ENCODE results near the gene PIK3R3.

PIK3R3 gene

GRCh38 chr1:46132529-46133180 is at the start of gene PIK3R3:
PIK3R3 (minus strand) TSS chr1:46132629; CDS start chr1:46131952, 677 bp downstream.
- peak; percentile 98 for ATAC-seq

GRCh38 chr1:46181343-46182260 is 49.2 kb upstream of the PIK3R3 start:
- no peak for DNase-seq

More at GRCh38 chr1:46132529-46133180, at the start of gene PIK3R3:
- peak; percentile 90 for DNase-seq

DNA sequence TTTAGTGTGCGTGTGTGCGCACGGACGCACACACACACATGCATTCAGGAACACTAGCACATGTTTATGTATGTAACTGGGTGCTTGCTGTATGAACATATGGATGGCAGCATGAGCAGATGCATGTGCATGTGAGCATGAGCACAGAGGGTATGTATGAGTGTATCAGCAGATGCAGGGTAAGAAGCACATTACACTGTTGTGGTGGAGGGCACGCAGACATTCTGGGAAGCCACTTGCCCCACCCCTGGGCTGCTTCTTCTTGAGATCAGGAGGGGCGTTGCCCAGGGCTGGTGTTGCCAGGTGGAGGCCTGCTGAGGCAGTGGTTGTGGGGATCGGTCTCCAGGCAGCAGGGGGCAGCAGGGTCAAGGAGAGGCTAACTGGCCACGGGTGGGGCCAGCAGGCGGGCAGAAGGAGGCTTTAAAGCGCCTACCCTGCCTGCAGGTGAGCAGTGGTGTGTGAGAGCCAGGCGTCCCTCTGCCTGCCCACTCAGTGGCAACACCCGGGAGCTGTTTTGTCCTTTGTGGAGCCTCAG is 47.7 kb upstream of the PIK3R3 start:
- no peak for ATAC-seq
- peak; percentile 26 for DNase-seq

More at GRCh38 chr1:46181343-46182260, 49.2 kb upstream of the PIK3R3 start:
- no peak for ATAC-seq

DNA sequence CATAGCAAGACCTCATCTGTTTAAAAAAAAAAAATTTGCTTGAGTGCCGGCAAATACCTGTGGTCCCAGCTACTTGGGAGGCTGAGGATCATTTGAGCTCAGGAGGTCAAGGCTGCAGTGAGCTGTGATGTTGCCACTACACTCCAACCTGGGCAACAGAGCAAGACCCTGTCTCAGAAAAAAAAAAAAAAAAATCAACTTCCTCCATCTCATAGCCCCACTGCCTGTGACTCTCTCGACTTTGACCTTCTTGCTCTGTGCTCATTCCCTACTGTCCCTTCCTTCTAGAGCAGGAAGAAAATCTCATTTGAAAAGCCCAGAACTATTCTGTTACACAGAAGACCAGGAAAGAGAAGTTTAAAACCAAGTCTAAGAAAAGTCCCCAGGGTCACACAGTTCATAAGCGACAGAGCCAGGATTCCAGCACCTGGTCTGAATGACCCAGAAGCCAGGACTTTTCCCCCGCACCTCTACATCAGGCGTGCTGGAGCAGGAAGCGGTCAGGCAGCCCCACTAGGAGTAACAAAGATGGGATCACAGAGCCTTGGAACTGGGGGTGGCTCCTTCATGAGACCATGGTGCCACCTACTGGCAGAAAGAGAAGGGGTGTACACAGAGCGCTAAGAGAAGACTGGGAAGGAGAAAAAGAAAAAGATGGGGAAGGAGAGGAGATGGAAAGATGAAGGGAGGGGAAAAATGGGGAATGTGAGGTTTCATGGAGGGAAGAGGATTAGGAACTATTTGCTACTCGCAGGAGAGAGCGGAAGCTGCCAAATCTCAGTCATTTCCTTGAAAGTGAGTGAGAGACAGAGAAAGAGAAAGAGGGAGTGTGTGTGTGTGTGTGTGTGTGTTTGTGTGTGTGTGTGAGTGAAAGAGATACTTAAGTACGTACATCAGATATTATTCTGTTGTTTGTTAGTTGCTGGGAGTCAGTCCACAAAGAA is 47.0 kb upstream of the PIK3R3 start:
- DNase-seq (peak; percentile 72), ATAC-seq (peak; percentile 82)

GRCh38 chr1:46176211-46176865 is 43.9 kb upstream of the PIK3R3 start, which contains the start of gene P3R3URF:
P3R3URF (minus strand) TSS chr1:46176488; CDS start chr1:46176471, 17 bp downstream.
- DNase-seq (no peak), ATAC-seq (no peak)

DNA sequence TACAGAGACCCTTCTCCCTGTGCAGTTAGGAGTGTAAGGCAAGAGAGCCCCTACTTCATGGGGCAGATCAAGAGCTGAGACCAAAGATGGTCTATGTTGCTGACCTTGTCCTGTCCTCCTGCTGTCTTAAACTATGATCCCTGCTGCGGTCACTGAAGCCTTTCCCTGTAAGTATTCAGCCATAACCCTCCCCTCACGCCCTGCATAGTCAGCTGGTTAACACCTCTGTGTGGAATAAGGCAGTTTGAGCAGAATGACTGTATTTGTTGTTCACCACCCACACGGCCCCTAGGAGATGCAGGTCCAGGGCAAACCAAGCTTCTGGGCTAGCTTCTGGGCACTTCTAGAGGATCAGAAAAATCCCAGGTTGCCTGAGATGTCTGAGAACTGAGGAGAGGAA is 42.8 kb upstream of the PIK3R3 start:
- no peak for DNase-seq

DNA sequence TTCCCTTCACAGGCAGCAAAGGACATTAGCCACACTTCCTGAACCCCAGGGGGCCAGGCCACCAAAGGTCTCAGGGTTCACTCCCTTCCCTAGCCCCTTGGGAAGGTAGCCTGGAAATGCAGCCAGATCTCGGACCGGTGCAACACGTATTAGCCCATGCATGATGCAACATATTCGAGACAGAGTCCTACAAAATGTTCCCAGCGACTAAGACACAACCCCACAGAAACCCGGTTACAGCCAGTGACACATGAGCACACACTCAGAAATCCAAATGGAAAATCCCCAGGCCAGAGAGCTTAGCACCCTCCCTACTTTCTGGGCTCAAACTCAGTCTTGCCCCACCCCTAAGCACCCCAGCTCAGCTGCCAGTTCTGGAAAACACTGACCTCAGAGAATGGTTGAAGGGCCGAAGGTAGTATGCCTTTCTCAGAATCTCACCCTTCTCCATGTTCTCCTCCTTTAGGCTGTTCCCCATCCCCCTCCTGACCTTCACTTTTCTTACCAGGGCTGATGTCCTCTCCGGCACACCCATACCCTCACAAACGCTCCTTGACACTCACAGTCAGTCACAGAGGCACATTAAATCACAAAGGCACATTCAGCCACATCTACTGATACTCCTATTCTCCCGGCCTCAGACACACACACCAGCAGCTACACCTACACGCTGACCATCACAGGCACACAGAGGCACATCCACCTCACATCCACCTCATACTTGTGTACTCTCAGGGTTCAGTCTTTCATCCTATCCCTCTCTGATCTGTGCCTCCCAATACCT is 42.2 kb upstream of the PIK3R3 start, which contains the start of gene TSPAN1:
TSPAN1 (plus strand) TSS at position 640 of the 784 bp plus-strand sequence. CDS start 6,021 bp downstream, outside the sequence.
- ATAC-seq, result no peak
- no peak for DNase-seq

More for the DNA sequence above, 42.8 kb upstream of the PIK3R3 start:
- ATAC-seq, result no peak

GRCh38 chr1:46173361-46173856 is 41.0 kb upstream of the PIK3R3 start:
- DNase-seq (no peak), ATAC-seq (no peak)

- no peak for DNase-seq
- no peak for ATAC-seq
These were observed 39.9 kb upstream of the PIK3R3 start for GRCh38 chr1:46172321-46172720.

GRCh38 chr1:46171871-46172270 is 39.4 kb upstream of the PIK3R3 start:
- DNase-seq (no peak), ATAC-seq (no peak)

DNA sequence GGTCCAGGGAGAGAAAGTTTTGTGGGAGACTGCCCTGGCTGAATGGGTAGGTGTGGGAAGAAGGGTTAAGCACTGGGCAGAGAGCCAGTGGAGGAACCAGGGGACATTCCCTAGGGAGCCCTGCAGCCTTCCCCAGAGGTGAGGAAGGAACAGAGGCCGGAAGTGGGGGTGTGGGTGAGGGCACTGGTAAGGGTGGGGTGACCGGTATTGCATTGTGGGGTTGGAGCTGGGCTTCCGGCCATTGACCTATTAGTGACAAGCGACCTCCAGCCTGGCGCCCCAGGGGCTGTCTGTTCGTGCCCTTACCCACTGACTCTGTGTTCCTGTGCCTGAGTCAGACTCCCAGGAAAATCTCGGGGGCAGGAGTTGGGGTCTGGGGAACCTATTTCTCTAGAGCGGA is 38.9 kb upstream of the PIK3R3 start:
- no peak for DNase-seq

GRCh38 chr1:46169811-46170454 is 37.5 kb upstream of the PIK3R3 start:
- DNase-seq (no peak), ATAC-seq (no peak)

More for the DNA sequence above, 38.9 kb upstream of the PIK3R3 start:
- ATAC-seq, result no peak

DNA sequence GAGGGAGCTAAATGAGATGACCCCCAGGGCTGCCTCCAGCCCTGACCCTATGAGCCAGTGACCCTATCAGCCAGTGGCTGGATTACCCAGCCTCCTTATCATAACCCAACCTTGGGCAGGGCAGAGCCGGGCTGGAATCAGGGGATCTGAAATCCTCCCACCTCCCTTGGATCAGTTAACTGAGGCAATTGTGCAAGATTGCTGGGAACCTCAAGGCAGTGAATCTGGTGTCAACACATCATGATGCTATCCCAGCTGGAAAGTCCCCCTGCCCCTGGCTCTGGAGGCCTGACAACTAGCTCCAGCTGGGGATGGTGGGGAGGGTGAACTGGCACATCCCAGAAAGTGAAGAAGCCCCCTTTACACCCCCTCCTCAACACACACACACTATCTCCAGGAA is 36.0 kb upstream of the PIK3R3 start:
- ATAC-seq (no peak), DNase-seq (no peak)

GRCh38 chr1:46166521-46167462 is 34.4 kb upstream of the PIK3R3 start:
- DNase-seq (peak; percentile 55), ATAC-seq (peak; percentile 15)

GRCh38 chr1:46160212-46160611 is 27.8 kb upstream of the PIK3R3 start:
- no peak for ATAC-seq
- no peak for DNase-seq

- DNase-seq, result no peak
- no peak for ATAC-seq
These were observed 27.1 kb upstream of the PIK3R3 start for GRCh38 chr1:46159516-46159915.

GRCh38 chr1:46158312-46159281 is 26.2 kb upstream of the PIK3R3 start:
- DNase-seq, result no peak
- no peak for ATAC-seq
